SJCRH30 (cell line): ENCODE measurements around the gene CNTNAP2. TPM values are rescaled to one million over a fixed set of nuclear protein-coding genes. Genes with fewer than 3 reads are reported as not detected.

Source experiments
- DNase-seq, 2 experiments: peaks; one replicate each; pipeline ENCODE4 v3.0.0-alpha.2; 2015 to 2020
- H3K27ac ChIP-seq: fragments of 250-450 bp; sonication (Bioruptor Pico); 2 replicates; pipeline ENCODE4 v1.5.1; 2020; ENCODE audit warnings: mild to moderate bottlenecking, moderate library complexity
- H3K27me3 ChIP-seq: fragments of 250-450 bp; sonication (Bioruptor Pico); 2 replicates; pipeline ENCODE4 v1.5.1; 2020; ENCODE audit warnings: mild to moderate bottlenecking, moderate library complexity
- H3K36me3 ChIP-seq: fragments of 250-450 bp; sonication (Bioruptor Pico); 2 replicates; pipeline ENCODE4 v1.5.1; 2020; ENCODE audit warnings: mild to moderate bottlenecking, moderate library complexity
- H3K4me1 ChIP-seq: fragments of 250-450 bp; sonication (Bioruptor Pico); 2 replicates; pipeline ENCODE4 v1.5.1; 2020; ENCODE audit warnings: mild to moderate bottlenecking, moderate library complexity
- H3K4me3 ChIP-seq: fragments of 250-450 bp; sonication (Bioruptor Pico); 2 replicates; pipeline ENCODE4 v1.5.1; 2020; ENCODE audit warnings: mild to moderate bottlenecking, moderate library complexity
- H3K9me3 ChIP-seq: fragments of 250-450 bp; sonication (Bioruptor Pico); replicated peaks from 2 replicates; pipeline ENCODE4 v1.5.1; 2020; ENCODE audit warnings: mild to moderate bottlenecking, moderate library complexity
- total RNA-seq: library from RNA; depleted of rRNA; stranded (reverse); fragments of >200 nt; shearing (Covaris generic); gene quantifications from 2 replicates; pipeline ENCODE4 v1.2.3, GENCODE V29; 2014

The CNTNAP2 gene
- total RNA-seq, 1 experiment from 2014 or later, result not detected

- H3K4me1 ChIP-seq, result no peaks in the 10 kb centered on the region
Measured at GRCh38 chr7:148214101-148214500, 2097.5 kb downstream of the CNTNAP2 start.

DNA sequence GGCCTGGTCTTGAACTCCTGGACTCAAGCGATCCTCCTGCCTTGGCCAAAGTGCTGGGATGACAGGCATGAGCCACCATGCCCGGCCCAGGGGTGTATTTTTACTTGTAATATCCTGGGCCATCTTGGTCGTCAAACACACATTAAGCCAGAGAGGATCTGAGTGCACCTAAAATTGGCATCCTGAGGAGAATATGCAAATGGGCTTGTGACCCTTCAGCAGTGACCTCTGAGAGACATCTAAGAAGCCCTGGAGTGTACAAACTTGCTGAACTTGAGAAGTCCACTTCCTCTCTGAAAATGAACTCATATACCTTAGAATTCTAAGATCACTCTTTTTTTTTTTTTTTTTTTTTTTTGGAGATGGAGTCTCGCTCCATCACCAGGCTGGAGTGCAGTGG lies 2102.0 kb downstream of the CNTNAP2 start:
- DNase-seq, result no peak
- no peaks in the 10 kb centered on the region for H3K4me1 ChIP-seq

More at GRCh38 chr7:148214101-148214500, 2097.5 kb downstream of the CNTNAP2 start:
- peaks cover 19% of the 10 kb centered on the region for H3K27me3 ChIP-seq
- H3K36me3 ChIP-seq, result no peaks in the 10 kb centered on the region
- no peak for DNase-seq
- H3K9me3 ChIP-seq, result no peaks in the 10 kb centered on the region
- no peak overlapping the region for H3K27ac ChIP-seq
- no peak overlapping the region for H3K4me3 ChIP-seq

DNA sequence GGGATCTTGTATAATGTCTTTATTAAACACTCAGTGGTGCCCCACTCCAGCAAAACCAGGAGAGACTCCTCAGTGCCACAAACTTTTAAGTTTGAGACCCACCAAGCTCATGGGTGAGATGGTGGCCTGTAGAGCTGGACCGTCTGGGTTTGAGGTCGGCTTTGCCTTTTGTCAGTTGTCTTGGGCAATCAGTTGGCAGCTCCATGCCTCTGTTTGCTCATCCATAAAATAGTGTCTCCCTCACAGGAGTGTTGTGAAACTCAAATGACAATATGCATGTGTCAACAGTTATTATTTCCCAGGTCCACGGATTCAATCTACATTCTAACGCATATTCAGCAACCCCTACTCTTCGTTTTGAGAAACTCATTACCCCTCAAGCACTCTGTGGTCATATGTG lies 2106.1 kb downstream of the CNTNAP2 start:
- Histone ChIP-seq H3K4me3 (no peak overlapping the region), H3K4me1 (no peaks in the 10 kb centered on the region), H3K27ac (no peak overlapping the region), H3K27me3 (no peaks in the 10 kb centered on the region), H3K36me3 (no peaks in the 10 kb centered on the region), H3K9me3 (no peaks in the 10 kb centered on the region)
- DNase-seq, result no peak

More for the DNA sequence above, 2102.0 kb downstream of the CNTNAP2 start:
- Histone ChIP-seq H3K9me3 (no peaks in the 10 kb centered on the region), H3K4me3 (no peak overlapping the region), H3K27me3 (peaks cover 8% of the 10 kb centered on the region; the same call in 1 of the 2 replicates), H3K36me3 (no peaks in the 10 kb centered on the region), H3K27ac (no peak overlapping the region)

- Histone ChIP-seq H3K27ac (no peak overlapping the region), H3K27me3 (no peaks in the 10 kb centered on the region), H3K4me3 (no peak overlapping the region), H3K4me1 (no peaks in the 10 kb centered on the region), H3K9me3 (no peaks in the 10 kb centered on the region), H3K36me3 (no peaks in the 10 kb centered on the region)
- DNase-seq, result no peak
Measured at GRCh38 chr7:148223160-148223559, 2106.6 kb downstream of the CNTNAP2 start.

DNA sequence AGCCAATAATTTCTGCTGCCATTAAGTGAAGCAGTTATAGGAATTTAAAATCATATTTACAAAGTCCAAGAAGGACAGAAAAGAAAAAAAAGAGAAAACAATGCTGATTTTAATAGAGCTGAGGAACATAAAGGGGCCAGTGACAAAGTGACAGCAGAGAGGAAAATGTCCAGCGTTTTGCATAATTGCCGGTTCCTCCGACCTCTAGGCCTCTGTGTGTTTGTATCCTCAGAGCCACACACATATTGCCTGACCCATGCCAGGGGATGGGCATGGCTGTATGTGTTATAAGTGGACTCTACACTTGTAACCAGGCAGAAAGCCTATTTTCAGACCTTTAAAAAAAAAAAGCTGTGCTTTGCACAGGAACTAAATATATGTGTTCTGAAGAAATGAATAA lies 2107.1 kb downstream of the CNTNAP2 start:
- H3K27me3 ChIP-seq, result no peaks in the 10 kb centered on the region
- H3K4me1 ChIP-seq, result no peaks in the 10 kb centered on the region

GRCh38 chr7:148230296-148230695 lies 2113.7 kb downstream of the CNTNAP2 start:
- Histone ChIP-seq H3K9me3 (no peaks in the 10 kb centered on the region), H3K4me3 (no peak overlapping the region), H3K27ac (no peak overlapping the region), H3K36me3 (no peaks in the 10 kb centered on the region), H3K27me3 (no peaks in the 10 kb centered on the region; the same call in 1 of the 2 replicates), H3K4me1 (no peaks in the 10 kb centered on the region)
- DNase-seq, result no peak

More for the DNA sequence above, 2107.1 kb downstream of the CNTNAP2 start:
- no peaks in the 10 kb centered on the region for H3K9me3 ChIP-seq
- H3K4me3 ChIP-seq, result no peak overlapping the region
- DNase-seq, result no peak
- H3K36me3 ChIP-seq, result no peaks in the 10 kb centered on the region
- no peak overlapping the region for H3K27ac ChIP-seq

DNA sequence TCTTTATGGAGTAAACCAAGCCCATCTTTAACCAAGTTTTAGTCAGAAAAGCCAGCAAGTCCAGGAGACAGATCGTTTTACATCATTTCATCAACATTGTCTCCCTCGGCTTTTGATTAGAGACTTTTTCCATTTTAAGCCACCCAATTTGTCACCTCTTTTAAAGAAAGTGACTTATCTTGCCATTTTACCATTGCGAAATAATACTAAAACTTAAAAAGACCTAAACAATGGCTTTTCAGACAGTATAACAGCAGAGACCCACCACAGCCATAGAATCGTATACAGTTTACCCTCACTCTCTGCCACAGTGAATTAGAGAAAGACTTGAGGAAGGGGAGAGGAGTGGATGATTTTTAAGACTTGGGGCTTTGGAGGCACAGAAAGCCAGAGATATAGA lies 2114.3 kb downstream of the CNTNAP2 start:
- Histone ChIP-seq H3K27ac (no peak overlapping the region), H3K36me3 (no peaks in the 10 kb centered on the region)

DNA sequence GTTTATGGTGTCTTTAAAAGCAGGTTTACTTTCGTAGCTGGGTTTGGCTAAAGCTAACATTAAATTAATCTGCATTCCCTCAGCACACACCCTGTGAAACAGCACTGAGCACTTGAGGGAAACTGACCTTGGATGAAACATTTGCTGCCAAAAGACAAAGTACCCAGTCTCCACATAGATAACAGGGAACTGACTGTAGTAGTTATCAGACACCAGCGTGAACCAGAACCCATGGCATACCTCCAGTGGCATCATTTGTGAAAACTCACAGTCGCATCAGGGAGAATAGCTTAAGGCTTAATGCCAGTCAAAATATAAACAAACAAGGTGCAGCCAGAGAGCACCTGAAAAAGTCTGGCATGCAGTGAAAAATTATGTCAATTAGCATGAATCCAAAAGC lies 2116.2 kb downstream of the CNTNAP2 start:
- H3K4me3 ChIP-seq, result no peak overlapping the region
- H3K4me1 ChIP-seq, result no peaks in the 10 kb centered on the region
- DNase-seq, result no peak
- no peaks in the 10 kb centered on the region; the same call in 1 of the 2 replicates for H3K27me3 ChIP-seq
- no peak overlapping the region for H3K27ac ChIP-seq
- no peaks in the 10 kb centered on the region for H3K36me3 ChIP-seq
- H3K9me3 ChIP-seq, result no peaks in the 10 kb centered on the region

More for the DNA sequence above, 2114.3 kb downstream of the CNTNAP2 start:
- H3K9me3 ChIP-seq, result no peaks in the 10 kb centered on the region
- H3K4me3 ChIP-seq, result no peak overlapping the region
- DNase-seq, result no peak
- H3K4me1 ChIP-seq, result no peaks in the 10 kb centered on the region
- H3K27me3 ChIP-seq, result no peaks in the 10 kb centered on the region; the same call in 1 of the 2 replicates

GRCh38 chr7:148234715-148235114 lies 2118.1 kb downstream of the CNTNAP2 start:
- Histone ChIP-seq H3K27me3 (no peaks in the 10 kb centered on the region; the same call in 1 of the 2 replicates), H3K4me3 (no peak overlapping the region), H3K9me3 (no peaks in the 10 kb centered on the region), H3K27ac (no peak overlapping the region), H3K4me1 (no peaks in the 10 kb centered on the region), H3K36me3 (no peaks in the 10 kb centered on the region)
- no peak for DNase-seq

DNA sequence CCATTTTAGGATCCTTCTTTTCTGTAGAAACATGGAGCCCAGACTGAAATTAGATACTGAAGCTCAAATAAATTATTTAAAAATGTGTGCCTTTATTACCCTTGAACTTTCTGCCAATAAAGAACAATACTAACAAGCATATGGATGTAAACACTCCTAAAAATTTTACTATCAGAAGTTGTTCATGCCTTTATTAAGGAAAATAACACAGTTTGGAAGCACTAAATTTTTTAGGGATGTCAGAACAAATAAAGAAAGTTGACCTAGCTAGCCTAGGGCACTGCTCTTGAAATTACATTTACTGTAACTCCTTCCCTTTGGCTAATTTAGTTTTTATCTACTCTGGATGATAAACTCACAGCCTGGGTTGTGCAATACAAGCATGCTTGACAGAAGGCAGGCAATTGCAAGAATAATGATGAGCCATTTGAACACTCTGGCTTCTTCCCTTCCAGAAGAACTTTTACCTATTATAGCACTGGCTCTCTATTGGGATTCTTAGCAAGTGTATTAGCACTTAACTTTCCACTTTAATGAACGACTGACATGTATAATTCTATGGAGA lies 2122.2 kb downstream of the CNTNAP2 start:
- Histone ChIP-seq H3K36me3 (no peaks in the 10 kb centered on the region), H3K4me1 (no peaks in the 10 kb centered on the region), H3K9me3 (no peaks in the 10 kb centered on the region), H3K4me3 (no peak overlapping the region), H3K27ac (no peak overlapping the region), H3K27me3 (no peaks in the 10 kb centered on the region)
- no peak for DNase-seq

DNA sequence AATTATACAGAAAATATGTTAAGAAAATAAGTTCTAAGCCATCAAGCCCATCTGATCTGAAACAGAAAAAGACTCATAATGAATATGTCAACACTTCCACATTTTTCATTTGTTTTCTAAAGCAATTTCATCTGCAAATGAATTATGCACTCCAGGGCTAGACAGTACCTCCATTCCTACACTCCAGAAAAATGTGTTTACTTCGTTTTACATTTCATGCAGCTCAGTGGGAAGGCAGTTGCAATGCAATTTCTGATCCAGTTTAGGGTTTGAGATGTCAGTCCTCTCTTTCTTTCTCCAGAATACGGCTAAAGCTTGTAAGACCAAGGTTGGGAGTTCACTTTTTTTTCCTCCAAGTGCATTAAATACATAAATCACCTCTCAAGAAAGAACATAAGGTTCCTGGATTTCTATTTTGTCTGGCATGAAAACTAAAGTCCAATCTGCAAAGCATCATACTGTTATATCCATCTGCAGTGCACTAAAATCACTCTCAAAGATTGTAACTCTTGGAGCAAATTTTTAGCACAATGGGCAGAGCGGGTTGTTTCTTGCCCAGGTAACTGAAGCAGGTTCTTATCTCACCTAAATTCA lies 2125.2 kb downstream of the CNTNAP2 start:
- Histone ChIP-seq H3K27me3 (no peaks in the 10 kb centered on the region), H3K27ac (no peak overlapping the region)
- DNase-seq, result no peak

GRCh38 chr7:148242294-148242821 lies 2125.8 kb downstream of the CNTNAP2 start:
- peak; percentile 9 to 58 for DNase-seq
- Histone ChIP-seq H3K4me3 (no peak overlapping the region), H3K36me3 (no peaks in the 10 kb centered on the region), H3K27ac (no peak overlapping the region), H3K27me3 (no peaks in the 10 kb centered on the region), H3K4me1 (no peaks in the 10 kb centered on the region), H3K9me3 (no peaks in the 10 kb centered on the region)

More for the DNA sequence above, 2125.2 kb downstream of the CNTNAP2 start:
- Histone ChIP-seq H3K4me3 (no peak overlapping the region), H3K36me3 (no peaks in the 10 kb centered on the region), H3K4me1 (no peaks in the 10 kb centered on the region), H3K9me3 (no peaks in the 10 kb centered on the region)

DNA sequence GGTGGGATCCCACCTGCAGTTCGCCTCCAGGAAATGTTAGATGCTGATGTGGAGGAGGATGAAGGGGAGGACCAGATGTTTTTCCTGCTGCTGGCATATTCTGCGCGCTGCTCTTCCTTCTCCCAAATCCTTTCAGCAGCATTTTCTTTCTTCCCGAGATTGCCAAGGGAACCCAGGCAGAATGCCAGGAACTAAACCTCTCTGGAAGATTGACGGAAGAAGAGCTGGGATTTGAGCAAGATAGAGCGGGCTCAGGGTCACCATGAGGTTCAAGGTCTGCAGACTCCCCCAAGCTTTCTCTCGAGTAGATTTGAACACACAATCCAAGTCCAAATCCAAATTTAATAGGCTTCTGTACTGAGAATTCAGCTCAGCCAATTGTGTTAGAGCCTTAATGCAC lies 2128.8 kb downstream of the CNTNAP2 start:
- DNase-seq, result no peak
- H3K4me3 ChIP-seq, result no peak overlapping the region
- H3K36me3 ChIP-seq, result no peaks in the 10 kb centered on the region
- no peaks in the 10 kb centered on the region for H3K4me1 ChIP-seq
- 0 out of 2 replicates have a peak, but pooled peaks cover 2% of the 10 kb centered on the region for H3K9me3 ChIP-seq
- H3K27me3 ChIP-seq, result peaks cover 11% of the 10 kb centered on the region; the same call in 1 of the 2 replicates
- no peak overlapping the region for H3K27ac ChIP-seq

DNA sequence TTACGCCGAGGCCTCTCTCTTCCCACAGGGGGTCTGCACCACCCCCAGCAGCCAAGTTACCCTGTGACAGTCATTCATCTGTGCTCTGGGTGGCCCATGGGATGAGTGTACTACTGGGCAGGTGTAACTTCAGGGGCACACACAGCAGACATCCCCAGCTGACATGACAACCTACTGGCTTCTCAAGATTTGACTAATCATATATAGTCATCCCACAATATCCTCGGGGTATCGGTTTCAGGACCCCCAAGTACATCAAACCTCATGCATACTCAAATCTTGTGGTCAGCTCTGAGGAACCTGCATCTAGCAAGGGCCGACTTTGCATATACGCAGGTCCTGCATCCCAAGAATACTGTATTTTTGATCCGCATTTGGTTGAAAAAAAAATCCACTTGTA lies 2137.0 kb downstream of the CNTNAP2 start:
- Histone ChIP-seq H3K27ac (no peak overlapping the region), H3K36me3 (no peaks in the 10 kb centered on the region), H3K9me3 (0 out of 2 replicates have a peak, but pooled peaks cover 2% of the 10 kb centered on the region), H3K4me1 (no peaks in the 10 kb centered on the region), H3K27me3 (peaks cover 10% of the 10 kb centered on the region; the same call in 1 of the 2 replicates), H3K4me3 (no peak overlapping the region)
- DNase-seq, result no peak

GRCh38 chr7:148255333-148255732 lies 2138.7 kb downstream of the CNTNAP2 start:
- no peaks in the 10 kb centered on the region for H3K9me3 ChIP-seq
- no peak for DNase-seq
- no peak overlapping the region for H3K27ac ChIP-seq
- H3K27me3 ChIP-seq, result no peaks in the 10 kb centered on the region
- H3K4me1 ChIP-seq, result no peaks in the 10 kb centered on the region
- H3K36me3 ChIP-seq, result no peaks in the 10 kb centered on the region
- no peak overlapping the region for H3K4me3 ChIP-seq
